KMS-11 (cell line): Measurements from ENCODE around the gene ACVRL1.
"Not testable (repeated sequence)": the region's sequence is repeated elsewhere in the genome, so short reads cannot be mapped to it uniquely, and the experiment has no call there.

Source experiments
- H2AFZ ChIP-seq: fragments of 200-600 bp; sonication (generic); 2 replicates; pipeline ENCODE4 v1.6.1; 2016; ENCODE audit warnings: antibody characterized with exemption, mixed run types, low read depth
- H3K27ac ChIP-seq: fragments of 200-600 bp; sonication (generic); 2 replicates; pipeline ENCODE4 v1.6.1; 2016; ENCODE audit warnings: mild to moderate bottlenecking, mixed run types
- H3K27me3 ChIP-seq: fragments of 200-600 bp; sonication (generic); 2 replicates; pipeline ENCODE4 v1.6.1; 2017; ENCODE audit warnings: mild to moderate bottlenecking, low read depth, mixed run types, moderate library complexity; ENCODE audit not compliant: insufficient read depth
- H3K36me3 ChIP-seq: fragments of 200-600 bp; sonication (generic); 2 replicates; pipeline ENCODE4 v1.6.1; 2017; ENCODE audit warnings: mild to moderate bottlenecking, mixed run types; ENCODE audit not compliant: insufficient read depth
- H3K4me1 ChIP-seq: fragments of 200-600 bp; sonication (generic); 2 replicates; pipeline ENCODE4 v1.6.1; 2016; ENCODE audit warnings: mild to moderate bottlenecking, low read depth, mixed run types; ENCODE audit not compliant: poor library complexity, severe bottlenecking
- H3K4me2 ChIP-seq: fragments of 200-600 bp; sonication (generic); 2 replicates; pipeline ENCODE4 v1.7.0; 2016; ENCODE audit warnings: mild to moderate bottlenecking, mixed run types
- H3K4me3 ChIP-seq: fragments of 200-600 bp; sonication (generic); IDR thresholded peaks from 2 replicates; pipeline ENCODE4 v1.6.1; 2017; ENCODE audit warnings: low read depth, low read length, mixed read lengths; ENCODE audit not compliant: insufficient read depth
- H3K79me2 ChIP-seq: fragments of 200-600 bp; sonication (generic); 2 replicates; pipeline ENCODE4 v1.6.1; 2016; ENCODE audit warnings: low read depth, mixed run types; ENCODE audit not compliant: insufficient read depth
- H3K9ac ChIP-seq: fragments of 200-600 bp; sonication (generic); 2 replicates; pipeline ENCODE4 v1.6.1; 2016; ENCODE audit warnings: mild to moderate bottlenecking, mixed run types
- H4K20me1 ChIP-seq: fragments of 200-600 bp; sonication (generic); 2 replicates; pipeline ENCODE4 v1.6.1; 2016; ENCODE audit warnings: mild to moderate bottlenecking, mixed run types; ENCODE audit not compliant: insufficient read depth
- TF ChIP-seq, protein P1 (sequence below): fragments of 200-600 bp; sonication (generic); conservative IDR thresholded peaks from 2 replicates; pipeline ENCODE4 v1.6.1; 2017; ENCODE audit warnings: low read depth, mild to moderate bottlenecking, antibody characterized with exemption, low read length, moderate library complexity, mixed read lengths

ACVRL1 gene

GRCh38 chr12:51884676-51885229 lies 22.6 kb upstream of the ACVRL1 start:
- no peak overlapping the region for H3K27ac ChIP-seq
- H3K36me3 ChIP-seq: no peaks in the 10 kb centered on the region
- no peak overlapping the region for H3K4me2 ChIP-seq
- no peak overlapping the region for H3K4me3 ChIP-seq
- TF ChIP-seq, protein P1, sequence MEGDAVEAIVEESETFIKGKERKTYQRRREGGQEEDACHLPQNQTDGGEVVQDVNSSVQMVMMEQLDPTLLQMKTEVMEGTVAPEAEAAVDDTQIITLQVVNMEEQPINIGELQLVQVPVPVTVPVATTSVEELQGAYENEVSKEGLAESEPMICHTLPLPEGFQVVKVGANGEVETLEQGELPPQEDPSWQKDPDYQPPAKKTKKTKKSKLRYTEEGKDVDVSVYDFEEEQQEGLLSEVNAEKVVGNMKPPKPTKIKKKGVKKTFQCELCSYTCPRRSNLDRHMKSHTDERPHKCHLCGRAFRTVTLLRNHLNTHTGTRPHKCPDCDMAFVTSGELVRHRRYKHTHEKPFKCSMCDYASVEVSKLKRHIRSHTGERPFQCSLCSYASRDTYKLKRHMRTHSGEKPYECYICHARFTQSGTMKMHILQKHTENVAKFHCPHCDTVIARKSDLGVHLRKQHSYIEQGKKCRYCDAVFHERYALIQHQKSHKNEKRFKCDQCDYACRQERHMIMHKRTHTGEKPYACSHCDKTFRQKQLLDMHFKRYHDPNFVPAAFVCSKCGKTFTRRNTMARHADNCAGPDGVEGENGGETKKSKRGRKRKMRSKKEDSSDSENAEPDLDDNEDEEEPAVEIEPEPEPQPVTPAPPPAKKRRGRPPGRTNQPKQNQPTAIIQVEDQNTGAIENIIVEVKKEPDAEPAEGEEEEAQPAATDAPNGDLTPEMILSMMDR: no peak
- no peak overlapping the region for H2AFZ ChIP-seq
- H3K27me3 ChIP-seq: no peaks in the 10 kb centered on the region
- no peaks in the 10 kb centered on the region for H4K20me1 ChIP-seq
- H3K79me2 ChIP-seq: no peaks in the 10 kb centered on the region
- no peaks in the 10 kb centered on the region for H3K4me1 ChIP-seq
- no peak overlapping the region for H3K9ac ChIP-seq

GRCh38 chr12:51885294-51886020 lies 21.8 kb upstream of the ACVRL1 start:
- H4K20me1 ChIP-seq, H3K79me2 ChIP-seq, H3K27me3 ChIP-seq, H3K4me1 ChIP-seq, H3K4me2 ChIP-seq, H3K27ac ChIP-seq, H3K36me3 ChIP-seq, H2AFZ ChIP-seq, H3K9ac ChIP-seq, H3K4me3 ChIP-seq: not testable (repeated sequence)

DNA sequence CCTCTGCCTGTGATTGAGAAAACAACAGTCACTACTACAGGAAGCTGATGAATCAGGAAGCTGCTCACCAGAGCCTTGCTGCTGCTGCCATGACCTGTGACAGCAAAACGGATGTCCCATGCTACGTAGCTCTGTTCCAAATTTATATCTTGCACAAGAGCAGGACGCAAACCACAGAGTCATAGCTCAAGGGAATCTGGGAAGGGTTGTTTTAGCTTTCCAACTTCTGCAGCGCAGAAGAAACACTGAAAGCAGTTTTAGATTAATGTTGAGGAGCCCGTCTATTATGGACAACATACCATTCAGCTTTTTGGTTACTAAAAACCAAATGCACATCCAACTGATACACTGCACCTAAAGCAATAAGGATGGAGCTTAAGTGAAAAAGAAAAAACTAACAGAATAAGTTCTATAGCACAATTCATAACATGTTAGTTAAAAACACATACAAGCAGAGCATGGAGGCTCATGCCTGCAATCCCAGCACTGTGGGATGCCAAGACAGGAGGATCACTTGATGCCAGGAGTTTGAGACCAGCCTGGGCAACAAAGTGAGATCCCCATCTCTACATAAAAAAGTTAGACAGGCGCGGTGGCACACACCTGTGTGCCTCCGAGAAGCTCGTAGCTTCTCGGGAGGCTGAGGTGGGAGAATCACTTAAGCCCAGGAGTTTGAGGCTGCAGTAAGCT lies 21.1 kb upstream of the ACVRL1 start:
- no peaks in the 10 kb centered on the region for H3K4me1 ChIP-seq
- no peak overlapping the region for H3K4me2 ChIP-seq
- TF ChIP-seq, protein P1: no peak
- no peaks in the 10 kb centered on the region for H3K79me2 ChIP-seq
- H3K36me3 ChIP-seq: no peaks in the 10 kb centered on the region
- no peaks in the 10 kb centered on the region for H3K27me3 ChIP-seq
- H3K27ac ChIP-seq: no peak overlapping the region
- no peak overlapping the region for H3K4me3 ChIP-seq
- no peak overlapping the region for H3K9ac ChIP-seq
- H2AFZ ChIP-seq: peak overlapping the region; percentile 41; the same call in 1 of the 2 replicates
- H4K20me1 ChIP-seq: no peaks in the 10 kb centered on the region

DNA sequence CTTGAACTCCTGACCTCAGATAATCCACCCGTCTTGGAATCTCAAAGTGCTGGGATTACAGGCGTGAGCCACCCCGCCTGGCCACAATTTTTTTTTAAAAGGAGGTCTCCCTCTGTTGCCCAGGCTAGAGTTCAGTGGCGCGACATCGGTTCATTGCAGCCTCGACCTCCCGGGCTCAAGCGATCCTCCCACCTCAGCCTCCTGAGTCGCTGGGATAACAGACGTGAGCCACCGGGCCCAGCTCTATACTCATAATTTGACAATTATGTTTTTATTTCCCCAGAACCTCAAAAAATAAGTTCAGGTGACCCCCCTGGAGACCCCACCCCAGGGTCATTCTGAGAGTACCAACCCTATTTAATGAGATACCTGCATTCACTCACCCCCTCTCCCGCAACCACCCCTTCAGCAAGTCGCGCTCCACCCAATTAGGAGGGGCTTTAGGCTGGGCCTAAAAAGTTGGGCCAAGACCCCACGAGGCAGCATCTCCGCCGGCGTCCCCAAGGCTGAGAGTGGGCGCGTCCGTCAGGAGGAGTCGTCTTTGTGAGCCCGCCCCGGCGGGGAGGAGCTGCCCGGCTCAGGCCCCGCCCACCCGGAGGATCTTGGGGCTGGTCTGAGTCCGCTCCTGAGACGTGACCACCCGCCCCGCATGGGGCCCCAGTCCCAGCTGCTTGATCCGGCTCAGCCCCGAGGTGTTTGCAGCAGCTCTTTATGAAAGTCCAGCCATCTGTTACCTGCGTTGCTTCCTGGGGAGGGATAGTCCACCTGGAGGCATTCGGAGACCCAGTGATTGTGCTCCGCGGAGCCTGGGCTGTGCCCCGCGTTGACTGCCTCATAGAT lies 19.6 kb upstream of the ACVRL1 start, which contains the start of gene ANKRD33:
ANKRD33 (plus strand) TSS at position 628 of the 840 bp plus-strand sequence; CDS start at position 712, 84 bp downstream.
- Histone ChIP-seq H3K79me2 (no peaks in the 10 kb centered on the region), H2AFZ (no peak within 1 kb of the TSS), H3K27me3 (no peaks in the 10 kb centered on the region), H4K20me1 (no peaks in the 10 kb centered on the region), H3K4me3 (no peak within 1 kb of the TSS), H3K27ac (no peak within 1 kb of the TSS), H3K4me2 (no peak within 1 kb of the TSS), H3K9ac (no peak within 1 kb of the TSS), H3K36me3 (no peaks in the 10 kb centered on the region), H3K4me1 (no peaks in the 10 kb centered on the region)
- TF ChIP-seq, protein P1: no peak
